ENCODE data around the gene NHEJ1.

DNA sequence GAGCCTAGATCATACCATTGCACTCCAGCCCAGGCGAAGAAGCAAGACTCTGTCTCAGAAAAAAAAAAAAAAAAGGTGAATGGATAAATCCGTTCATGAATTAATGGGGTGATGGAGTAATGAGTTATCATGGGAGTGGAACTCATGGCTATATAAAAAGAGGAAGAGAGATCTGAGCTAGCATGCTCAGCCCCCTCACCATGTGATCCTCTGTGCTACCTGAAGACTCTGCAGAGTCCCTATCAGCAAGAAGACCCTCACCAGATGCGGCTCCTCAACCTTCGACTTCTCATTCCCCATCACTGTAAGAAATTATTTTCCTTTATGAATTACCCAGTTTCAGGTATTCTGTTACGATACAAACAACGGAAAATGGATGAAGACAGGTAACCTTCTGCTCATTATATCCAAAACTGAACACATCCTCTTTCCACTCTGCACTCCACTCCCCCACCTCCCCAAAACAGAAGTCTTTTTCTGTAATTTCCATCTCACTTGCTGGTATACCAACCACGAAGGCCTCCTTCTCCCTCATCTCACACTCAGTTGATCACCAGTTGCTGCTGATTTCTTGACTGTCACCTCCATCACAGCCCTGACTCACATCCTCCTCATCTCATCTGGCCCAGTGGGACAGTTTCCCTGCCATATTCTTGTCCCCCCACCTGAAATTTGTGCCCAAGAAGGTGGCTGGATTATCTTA lies 26.3 kb upstream of the NHEJ1 start:
- no peak for TF ChIP-seq C11orf30 (IDR thresholded peaks at IDR 0.05; ENCODE audit: low read depth)
- TF ChIP-seq DACH1 (IDR thresholded peaks at IDR 0.05; ENCODE audit: partially characterized antibody), result no peak
- no peak for TF ChIP-seq SIN3A (IDR thresholded peaks at IDR 0.05; ENCODE audit: borderline replicate concordance in 2 of 2, control insufficient read depth in 1 of 2, low read depth in 2 of 2, low read length in 2 of 2)
- TF ChIP-seq PML (IDR thresholded peaks at IDR 0.05; ENCODE audit: low read length), result no peak
- no peak for TF ChIP-seq REST (IDR thresholded peaks at IDR 0.05; ENCODE audit: borderline replicate concordance)
- no peak for TF ChIP-seq REST (CRISPR knock-in tag; IDR thresholded peaks at IDR 0.05; ENCODE audit: low read depth)
- TF ChIP-seq, protein P1, sequence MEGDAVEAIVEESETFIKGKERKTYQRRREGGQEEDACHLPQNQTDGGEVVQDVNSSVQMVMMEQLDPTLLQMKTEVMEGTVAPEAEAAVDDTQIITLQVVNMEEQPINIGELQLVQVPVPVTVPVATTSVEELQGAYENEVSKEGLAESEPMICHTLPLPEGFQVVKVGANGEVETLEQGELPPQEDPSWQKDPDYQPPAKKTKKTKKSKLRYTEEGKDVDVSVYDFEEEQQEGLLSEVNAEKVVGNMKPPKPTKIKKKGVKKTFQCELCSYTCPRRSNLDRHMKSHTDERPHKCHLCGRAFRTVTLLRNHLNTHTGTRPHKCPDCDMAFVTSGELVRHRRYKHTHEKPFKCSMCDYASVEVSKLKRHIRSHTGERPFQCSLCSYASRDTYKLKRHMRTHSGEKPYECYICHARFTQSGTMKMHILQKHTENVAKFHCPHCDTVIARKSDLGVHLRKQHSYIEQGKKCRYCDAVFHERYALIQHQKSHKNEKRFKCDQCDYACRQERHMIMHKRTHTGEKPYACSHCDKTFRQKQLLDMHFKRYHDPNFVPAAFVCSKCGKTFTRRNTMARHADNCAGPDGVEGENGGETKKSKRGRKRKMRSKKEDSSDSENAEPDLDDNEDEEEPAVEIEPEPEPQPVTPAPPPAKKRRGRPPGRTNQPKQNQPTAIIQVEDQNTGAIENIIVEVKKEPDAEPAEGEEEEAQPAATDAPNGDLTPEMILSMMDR (IDR thresholded peaks at IDR 0.05 in 2 of 3, conservative IDR thresholded peaks at IDR 0.05 in 1 of 3; ENCODE audit: insufficient read depth in 2 of 3, low read depth in 1 of 3, low read length in 3 of 3), result no peak
- no peak for TF ChIP-seq MYC (IDR thresholded peaks at IDR 0.05; ENCODE audit: low read depth, low read length)
- TF ChIP-seq MYC (CRISPR knock-in tag; IDR thresholded peaks at IDR 0.05; ENCODE audit: borderline replicate concordance, low read depth), result no peak
- TF ChIP-seq CTBP1 (IDR thresholded peaks at IDR 0.05; ENCODE audit: borderline replicate concordance), result no peak

Measured in K562 (cell line).